ENCODE measurements around the gene TESPA1. TPM values are rescaled to one million over a fixed set of nuclear protein-coding genes. Genes with fewer than 3 reads are reported as not detected.

TESPA1 gene
- total RNA-seq, 1 donor from 2014 or later = not detected

DNA sequence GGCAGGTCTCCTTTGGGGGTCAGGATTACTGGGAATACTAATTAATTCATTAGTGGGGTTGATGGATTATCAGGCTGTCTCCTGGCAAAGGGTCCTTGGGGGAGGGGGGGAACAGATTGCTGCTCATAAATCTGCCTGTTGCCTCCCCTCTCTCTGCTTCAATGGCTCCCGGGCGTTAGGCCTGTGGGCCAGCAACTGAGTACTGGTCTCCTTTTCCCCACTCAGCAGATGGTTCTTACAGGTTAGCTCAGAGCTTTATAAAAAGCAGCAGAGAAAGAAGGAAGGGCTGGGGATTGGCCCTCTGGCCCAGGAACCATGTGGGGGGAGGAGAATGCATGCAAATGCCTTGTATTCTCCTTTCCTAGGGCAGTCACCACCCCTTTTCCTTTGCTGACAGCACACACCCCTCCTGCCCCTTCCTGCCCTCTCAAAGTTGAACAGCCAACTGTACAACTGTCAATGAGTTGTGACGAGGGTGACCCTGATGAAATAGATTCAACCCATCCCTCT lies 32.9 kb upstream of the TESPA1 start:
- no peaks in the 10 kb centered on the region for H3K27me3 ChIP-seq (ENCODE audit: control insufficient read depth, insufficient read depth, low read length)
- no peak overlapping the region for H3K4me3 ChIP-seq (ENCODE audit: low read depth, low read length)
- DNase-seq (ENCODE audit: low read depth) = no peak
- TF ChIP-seq, protein P1, sequence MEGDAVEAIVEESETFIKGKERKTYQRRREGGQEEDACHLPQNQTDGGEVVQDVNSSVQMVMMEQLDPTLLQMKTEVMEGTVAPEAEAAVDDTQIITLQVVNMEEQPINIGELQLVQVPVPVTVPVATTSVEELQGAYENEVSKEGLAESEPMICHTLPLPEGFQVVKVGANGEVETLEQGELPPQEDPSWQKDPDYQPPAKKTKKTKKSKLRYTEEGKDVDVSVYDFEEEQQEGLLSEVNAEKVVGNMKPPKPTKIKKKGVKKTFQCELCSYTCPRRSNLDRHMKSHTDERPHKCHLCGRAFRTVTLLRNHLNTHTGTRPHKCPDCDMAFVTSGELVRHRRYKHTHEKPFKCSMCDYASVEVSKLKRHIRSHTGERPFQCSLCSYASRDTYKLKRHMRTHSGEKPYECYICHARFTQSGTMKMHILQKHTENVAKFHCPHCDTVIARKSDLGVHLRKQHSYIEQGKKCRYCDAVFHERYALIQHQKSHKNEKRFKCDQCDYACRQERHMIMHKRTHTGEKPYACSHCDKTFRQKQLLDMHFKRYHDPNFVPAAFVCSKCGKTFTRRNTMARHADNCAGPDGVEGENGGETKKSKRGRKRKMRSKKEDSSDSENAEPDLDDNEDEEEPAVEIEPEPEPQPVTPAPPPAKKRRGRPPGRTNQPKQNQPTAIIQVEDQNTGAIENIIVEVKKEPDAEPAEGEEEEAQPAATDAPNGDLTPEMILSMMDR (IDR thresholded peaks at IDR 0.05; ENCODE audit: insufficient read depth, low read length, poor library complexity, severe bottlenecking) = no peak
- H3K36me3 ChIP-seq (ENCODE audit: control insufficient read depth, insufficient read depth, low read length) = no peaks in the 10 kb centered on the region

DNA sequence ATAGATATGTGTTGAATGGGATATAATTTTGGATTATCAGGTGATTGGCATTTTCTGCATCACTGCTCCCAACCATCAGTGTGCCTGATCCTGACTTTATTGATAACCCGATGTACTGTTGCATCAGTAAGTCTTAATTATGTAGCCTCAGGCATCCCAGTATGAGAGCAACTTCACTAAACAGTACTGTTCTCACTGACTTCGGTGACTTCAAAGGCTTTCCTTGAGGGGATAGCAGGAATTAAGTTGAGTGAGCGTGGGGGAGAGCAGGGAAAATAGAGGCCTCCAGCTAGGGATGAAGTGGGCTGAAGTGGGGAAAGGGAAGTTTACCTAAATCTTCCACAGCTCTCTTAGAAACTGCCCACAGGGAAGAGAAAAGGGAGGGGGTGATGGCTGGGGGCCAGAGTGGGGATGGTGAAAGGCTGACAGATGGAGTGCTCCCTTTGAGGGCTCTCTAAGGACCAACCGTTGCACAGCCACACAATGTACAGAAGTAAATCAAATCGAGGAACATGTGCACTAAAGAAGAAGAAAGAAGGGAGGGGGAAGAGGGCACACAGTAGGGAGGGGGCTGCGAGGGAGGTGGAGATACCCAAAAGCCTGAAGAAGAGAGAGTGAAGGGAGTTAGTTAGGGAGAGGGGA lies 24.5 kb upstream of the TESPA1 start:
- TF ChIP-seq, protein P1 (IDR thresholded peaks at IDR 0.05; ENCODE audit: insufficient read depth, low read length, poor library complexity, severe bottlenecking) = no peak
- H3K27me3 ChIP-seq (ENCODE audit: control insufficient read depth, insufficient read depth, low read length) = no peaks in the 10 kb centered on the region
- H3K36me3 ChIP-seq (ENCODE audit: control insufficient read depth, insufficient read depth, low read length) = no peaks in the 10 kb centered on the region
- DNase-seq (ENCODE audit: low read depth) = no peak
- H3K4me3 ChIP-seq (ENCODE audit: low read depth, low read length) = no peak overlapping the region

DNA sequence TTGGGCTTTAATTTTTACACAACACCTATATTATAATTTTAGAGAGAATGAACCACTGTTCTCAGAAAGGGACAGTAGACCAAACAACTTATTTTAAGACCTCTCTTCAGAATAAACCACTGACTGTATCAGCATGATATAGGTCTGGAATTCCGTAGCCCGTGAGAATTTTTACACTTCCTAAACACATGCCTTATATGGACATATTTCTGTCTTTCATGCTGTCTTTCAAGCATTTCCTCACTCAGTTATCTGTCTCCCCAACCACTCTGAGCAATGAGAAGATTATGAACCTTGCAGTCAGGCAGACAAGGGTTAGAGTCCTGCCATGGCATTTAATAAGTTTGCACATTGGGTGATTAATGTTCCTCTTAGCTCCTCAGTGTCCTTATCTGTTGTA lies 17.8 kb upstream of the TESPA1 start:
- H3K27me3 ChIP-seq (ENCODE audit: control insufficient read depth, insufficient read depth, low read length) = no peaks in the 10 kb centered on the region
- no peak overlapping the region for H3K4me3 ChIP-seq (ENCODE audit: low read depth, low read length)
- H3K36me3 ChIP-seq (ENCODE audit: control insufficient read depth, insufficient read depth, low read length) = no peaks in the 10 kb centered on the region
- no peak for DNase-seq (ENCODE audit: low read depth)
- TF ChIP-seq, protein P1 (IDR thresholded peaks at IDR 0.05; ENCODE audit: insufficient read depth, low read length, poor library complexity, severe bottlenecking) = no peak

DNA sequence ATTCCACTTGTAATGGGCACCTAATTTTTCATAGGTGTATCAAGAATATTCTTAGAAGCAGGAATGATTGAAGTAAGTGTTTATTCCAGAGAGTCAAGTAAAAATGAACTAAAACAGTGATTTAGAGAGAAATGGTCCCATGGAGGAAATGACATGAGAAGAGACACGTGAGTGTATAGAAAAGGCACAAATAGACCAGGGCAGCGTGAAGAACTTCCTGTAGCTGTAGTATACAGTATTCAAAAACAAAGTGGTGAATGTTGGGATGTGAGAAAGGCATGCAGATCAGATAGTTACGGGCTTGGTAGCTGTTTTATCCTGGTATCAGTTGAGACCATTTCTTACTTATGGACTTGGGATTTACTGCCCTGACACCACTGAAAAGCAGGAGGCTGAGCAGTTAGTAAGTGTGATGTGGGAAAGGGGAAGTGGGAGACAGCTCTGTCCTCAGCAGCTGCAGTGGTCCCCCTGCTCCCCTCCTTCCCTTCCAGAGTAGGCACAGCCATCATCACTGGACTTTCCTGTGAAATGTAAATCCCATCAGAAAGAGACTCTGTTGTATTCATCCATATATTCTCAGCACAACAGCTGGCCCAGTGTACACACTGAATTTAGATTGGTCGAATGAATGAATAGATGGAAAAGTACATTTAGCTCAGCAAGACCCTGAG lies 16.8 kb upstream of the TESPA1 start:
- no peaks in the 10 kb centered on the region for H3K27me3 ChIP-seq (ENCODE audit: control insufficient read depth, insufficient read depth, low read length)
- TF ChIP-seq, protein P1 (IDR thresholded peaks at IDR 0.05; ENCODE audit: insufficient read depth, low read length, poor library complexity, severe bottlenecking) = no peak

DNA sequence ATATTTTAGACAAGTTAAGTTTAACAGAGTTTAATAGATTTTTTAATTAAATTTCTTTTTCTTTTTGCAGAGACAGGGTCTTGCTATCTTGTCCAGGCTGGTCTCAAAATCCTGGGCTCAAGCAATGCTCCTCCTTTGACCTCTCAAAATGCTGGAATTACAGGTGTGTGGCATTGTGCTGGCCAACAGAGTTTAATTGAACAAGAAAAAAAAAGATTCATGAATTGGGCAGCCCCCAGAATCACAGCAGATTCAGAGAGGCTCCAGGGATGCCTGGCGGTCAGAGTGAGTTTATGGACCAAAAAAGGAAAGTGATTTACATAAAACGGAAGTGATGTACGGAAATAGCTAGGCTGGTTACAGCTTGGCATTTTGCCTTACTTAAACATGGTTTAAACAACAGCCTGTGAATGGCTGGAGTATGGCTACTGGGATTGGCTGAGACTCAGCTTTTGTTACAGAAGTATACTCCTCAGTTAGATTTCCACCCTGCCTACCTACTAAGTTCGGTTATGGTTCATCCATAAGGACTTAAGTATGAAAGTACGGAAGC lies 14.5 kb upstream of the TESPA1 start:
- TF ChIP-seq, protein P1 (IDR thresholded peaks at IDR 0.05; ENCODE audit: insufficient read depth, low read length, poor library complexity, severe bottlenecking) = no peak
- DNase-seq (ENCODE audit: low read depth) = no peak
- no peak overlapping the region for H3K4me3 ChIP-seq (ENCODE audit: low read depth, low read length)

More for the DNA sequence above, 16.8 kb upstream of the TESPA1 start:
- no peak for DNase-seq (ENCODE audit: low read depth)
- H3K36me3 ChIP-seq (ENCODE audit: control insufficient read depth, insufficient read depth, low read length) = no peaks in the 10 kb centered on the region
- H3K4me3 ChIP-seq (ENCODE audit: low read depth, low read length) = no peak overlapping the region

More for the DNA sequence above, 14.5 kb upstream of the TESPA1 start:
- H3K36me3 ChIP-seq (ENCODE audit: control insufficient read depth, insufficient read depth, low read length) = no peaks in the 10 kb centered on the region
- no peaks in the 10 kb centered on the region for H3K27me3 ChIP-seq (ENCODE audit: control insufficient read depth, insufficient read depth, low read length)
